ENCODE results near the gene SEMA3A. TPM values are rescaled to one million over a fixed set of nuclear protein-coding genes. Genes with fewer than 3 reads are reported as not detected.

The SEMA3A gene
- polyA plus RNA-seq, 4 donors, result 10.1 to 22.4 (median 15.0) TPM

DNA sequence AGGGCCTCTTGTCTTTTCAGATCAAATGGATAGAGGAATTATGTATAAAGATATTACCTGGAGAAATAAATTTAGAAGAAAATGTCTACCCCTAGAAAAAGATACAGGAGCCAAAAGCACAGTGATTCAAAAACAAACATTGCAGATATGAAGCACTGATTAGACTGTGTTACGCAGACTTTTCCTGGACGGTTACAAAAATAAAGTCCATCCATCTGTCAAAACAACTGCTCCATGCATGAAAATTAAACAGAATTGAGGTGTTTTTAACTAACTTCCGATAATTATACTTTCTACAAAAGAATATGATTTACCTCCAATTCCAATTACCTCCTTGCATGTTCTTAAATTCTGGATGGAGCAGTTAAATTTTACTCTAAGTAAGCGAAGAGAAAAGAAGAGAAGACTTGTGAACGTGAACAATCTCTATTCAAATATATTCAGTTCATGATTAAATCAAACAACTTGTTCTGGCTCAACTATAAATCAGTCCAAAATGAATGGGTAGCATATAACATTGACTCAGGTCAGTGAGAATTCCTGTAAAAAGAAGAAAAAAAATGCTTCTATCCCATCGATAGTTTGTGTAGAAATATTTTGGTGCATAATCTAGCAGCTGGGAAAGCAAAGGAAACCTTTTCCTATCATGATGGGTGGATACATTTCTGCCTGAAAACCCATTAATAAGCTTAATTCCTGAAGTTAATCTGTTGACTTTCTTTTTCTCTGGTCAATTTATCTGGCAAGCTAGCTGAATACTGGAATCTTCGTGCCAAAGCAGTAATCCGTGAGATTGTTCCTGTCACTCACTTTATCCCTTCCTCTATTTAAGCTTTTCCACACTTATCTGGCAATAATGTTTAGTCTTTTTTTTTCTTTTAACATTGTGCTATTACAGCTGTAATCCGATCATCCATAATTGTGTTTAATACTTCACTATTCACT lies 80.4 kb downstream of the SEMA3A start:
- no peak for DNase-seq (ENCODE audit: low read depth in 4 of 4, low spot score in 3 of 4)

DNA sequence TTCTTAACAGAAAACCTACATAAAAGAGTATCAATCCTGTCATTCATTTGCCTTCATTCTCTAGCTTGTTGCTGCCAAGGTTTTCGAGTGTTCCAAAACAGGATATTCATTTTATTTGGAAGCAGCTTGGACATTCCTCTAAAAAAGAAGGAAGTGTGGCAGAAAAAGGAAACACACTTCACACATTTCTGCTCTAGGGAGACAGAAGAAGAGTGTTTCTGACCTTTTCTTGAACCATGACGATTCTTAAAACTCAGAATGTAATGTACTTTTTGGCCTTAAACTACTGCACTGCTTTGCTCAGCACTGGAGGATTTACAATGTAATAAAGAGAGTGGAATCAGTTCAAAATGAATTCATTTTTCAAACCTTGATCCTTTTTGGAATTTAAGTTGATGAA lies 81.3 kb downstream of the SEMA3A start:
- peak in 1 of 4 donors; percentile 25 for DNase-seq (ENCODE audit: low read depth in 4 of 4, low spot score in 3 of 4)

DNA sequence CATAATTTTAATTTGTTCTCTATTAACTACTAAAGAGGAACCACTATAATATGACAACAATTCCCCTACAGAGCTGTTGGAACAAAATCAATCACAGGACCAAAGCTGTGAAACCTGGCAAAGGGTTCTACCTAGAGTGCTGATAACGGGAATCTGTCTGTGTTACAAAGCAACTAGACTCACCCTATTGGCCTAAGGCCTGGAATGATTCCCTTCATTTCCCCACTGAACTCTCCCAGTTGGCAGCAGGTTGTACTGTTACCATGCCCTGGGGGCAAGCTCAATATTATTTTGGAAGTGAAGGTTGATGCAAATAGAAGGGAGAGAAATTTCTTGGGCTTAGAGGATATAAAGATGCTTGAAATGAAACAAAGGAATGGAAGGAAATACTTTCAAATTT lies 81.8 kb downstream of the SEMA3A start:
- no peak for DNase-seq (ENCODE audit: low read depth in 4 of 4, low spot score in 3 of 4)

DNA sequence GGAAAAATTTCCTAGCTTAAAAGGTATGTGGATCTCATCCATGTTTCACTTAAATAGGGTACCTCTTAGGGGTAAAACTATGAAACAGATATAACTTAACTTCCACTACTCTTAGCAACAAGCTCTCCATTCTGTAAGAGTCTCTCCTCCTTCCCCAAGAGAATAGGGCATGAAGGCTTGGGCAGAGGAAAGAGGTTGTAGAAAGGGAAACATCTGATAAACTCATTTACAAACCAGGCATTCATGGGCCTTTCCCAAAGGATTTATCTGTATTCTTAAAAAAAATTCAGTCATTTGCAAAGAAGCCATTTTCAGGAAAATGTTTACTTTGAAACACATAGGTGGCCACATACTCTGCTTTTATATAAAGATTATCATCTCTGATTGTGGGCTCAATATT lies 82.7 kb downstream of the SEMA3A start:
- DNase-seq (ENCODE audit: low read depth in 4 of 4, low spot score in 3 of 4), result no peak

DNA sequence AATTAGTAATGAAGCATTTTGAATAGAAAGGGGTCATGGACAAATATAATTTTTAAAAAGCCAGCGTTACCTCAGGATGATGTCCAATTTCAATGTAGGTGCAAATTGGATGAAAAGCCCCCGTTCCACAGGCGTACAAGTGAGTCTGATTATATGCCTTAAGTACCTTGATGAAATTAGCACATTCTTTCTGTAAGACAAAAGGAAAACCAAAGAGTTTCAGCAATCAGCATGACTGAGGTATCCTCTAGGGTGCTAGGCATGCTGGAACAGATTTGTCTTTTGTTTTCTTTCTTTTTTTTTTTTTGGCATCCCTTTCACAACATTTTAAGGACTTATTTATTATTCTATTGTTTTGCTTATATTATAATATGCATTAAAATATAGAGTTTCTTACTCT lies 84.2 kb downstream of the SEMA3A start:
- no peak for DNase-seq (ENCODE audit: low read depth in 4 of 4, low spot score in 3 of 4)

DNA sequence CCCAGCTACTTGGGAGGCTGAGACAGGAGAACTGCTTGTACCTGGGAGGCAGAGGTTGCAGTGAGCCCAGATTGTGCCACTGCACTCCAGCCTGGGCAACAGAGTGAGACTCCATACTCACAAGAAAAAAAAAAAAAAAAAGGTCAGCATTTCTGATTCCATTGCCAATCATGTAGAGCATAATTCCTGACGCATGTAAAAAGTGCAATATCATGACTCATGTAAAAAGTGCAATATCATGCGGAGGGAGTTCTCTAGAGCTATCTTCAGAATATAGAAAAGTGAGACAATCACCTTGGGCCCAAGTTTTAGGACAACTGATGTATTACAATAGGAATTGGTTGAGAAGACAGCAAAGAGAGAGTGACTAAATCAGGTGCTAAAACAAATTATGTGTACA lies 85.8 kb downstream of the SEMA3A start:
- no peak for DNase-seq (ENCODE audit: low read depth in 4 of 4, low spot score in 3 of 4)

DNA sequence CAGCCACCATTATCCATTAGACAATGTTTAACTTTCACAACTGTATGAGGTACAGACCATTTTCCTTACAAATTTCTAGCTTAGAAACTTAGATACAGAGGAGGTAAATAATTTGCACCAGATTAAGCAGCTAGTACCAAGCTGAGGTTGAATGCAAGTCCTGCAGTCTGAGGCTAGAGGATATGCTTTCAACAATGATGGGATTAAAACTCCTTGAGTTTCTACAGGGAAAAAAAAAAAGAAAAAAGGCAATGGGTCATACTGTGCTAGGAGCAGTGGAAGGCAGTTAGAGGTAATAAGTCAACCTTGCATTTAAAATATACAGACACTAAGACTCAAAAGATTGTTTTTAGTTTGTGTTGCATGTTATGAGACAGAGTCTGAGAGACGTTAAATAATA lies 86.5 kb downstream of the SEMA3A start:
- DNase-seq (ENCODE audit: low read depth in 4 of 4, low spot score in 3 of 4), result no peak

DNA sequence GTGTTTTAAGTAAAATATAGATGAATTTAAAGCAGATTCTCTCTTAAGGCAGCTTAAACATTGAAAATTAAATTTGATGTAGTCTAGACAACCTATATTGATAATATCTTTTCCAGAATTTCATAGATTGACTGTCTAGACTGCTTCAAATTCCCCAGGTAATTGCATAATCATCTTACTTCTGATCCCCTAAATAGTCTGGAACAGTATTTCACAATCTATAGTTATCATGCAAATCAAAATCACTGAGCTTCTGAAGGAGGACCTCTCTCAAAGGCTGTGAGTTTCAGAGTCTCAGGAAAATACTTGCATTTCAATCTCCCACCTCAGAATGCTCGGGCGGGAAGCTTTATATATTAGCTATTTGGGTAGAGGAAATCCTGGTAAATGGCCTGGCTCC lies 87.3 kb downstream of the SEMA3A start:
- no peak for DNase-seq (ENCODE audit: low read depth in 4 of 4, low spot score in 3 of 4)

DNA sequence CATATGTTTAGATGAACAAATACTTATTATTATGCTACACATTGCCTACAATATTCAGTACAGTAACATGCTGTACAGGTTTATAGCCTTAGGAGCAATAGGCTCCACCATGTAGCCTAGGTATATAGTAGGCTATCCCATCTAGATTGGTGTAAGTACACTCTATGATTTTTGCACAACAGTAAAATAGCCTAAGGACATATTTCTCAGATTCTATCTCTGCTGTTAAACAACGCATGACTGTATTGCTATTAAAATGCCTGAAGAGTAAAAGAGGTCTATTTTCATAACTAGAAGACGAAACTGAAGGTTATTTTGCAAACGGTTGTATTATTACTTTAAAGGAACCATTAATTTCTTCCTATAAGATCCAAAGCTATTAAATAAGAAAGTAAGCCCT lies 88.3 kb downstream of the SEMA3A start:
- no peak for DNase-seq (ENCODE audit: low read depth in 4 of 4, low spot score in 3 of 4)

DNA sequence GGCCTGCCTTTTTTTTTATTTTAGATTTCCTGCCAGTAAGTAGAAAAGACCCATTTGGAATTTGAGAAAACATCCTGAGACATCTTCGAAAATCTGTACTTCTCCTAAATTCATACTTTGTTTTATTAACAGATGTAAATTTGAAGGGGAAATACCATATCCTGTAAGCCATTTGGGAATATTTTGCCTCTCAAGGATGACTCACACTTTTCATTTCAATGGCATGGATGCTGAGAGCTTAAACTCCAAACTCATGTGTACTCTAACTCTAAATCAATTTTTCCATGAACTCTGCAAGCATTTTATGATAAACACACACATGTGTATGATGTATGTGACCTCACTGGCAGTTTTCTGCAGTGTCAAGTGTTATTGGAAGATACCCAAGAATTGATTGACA lies 89.0 kb downstream of the SEMA3A start:
- no peak for DNase-seq (ENCODE audit: low read depth in 4 of 4, low spot score in 3 of 4)

DNA sequence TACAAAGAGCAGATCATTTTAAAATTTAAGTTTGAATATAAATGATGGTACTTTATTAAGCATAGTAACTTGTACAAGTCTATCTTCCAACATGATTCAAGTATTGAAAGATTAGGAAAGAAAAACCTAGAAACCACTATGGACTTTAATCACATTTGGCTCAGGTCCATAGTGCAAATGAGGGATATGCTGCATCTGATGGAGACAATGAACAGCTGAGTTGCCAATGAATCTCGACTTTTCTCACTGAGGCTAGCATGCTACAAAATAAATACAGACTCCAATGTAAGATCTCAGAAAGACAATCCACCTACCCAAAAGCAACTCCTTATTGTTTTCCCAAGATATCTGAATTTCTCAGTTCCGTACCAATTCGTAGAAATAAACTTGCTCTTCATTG lies 89.8 kb downstream of the SEMA3A start:
- DNase-seq (ENCODE audit: low read depth in 4 of 4, low spot score in 3 of 4), result no peak

DNA sequence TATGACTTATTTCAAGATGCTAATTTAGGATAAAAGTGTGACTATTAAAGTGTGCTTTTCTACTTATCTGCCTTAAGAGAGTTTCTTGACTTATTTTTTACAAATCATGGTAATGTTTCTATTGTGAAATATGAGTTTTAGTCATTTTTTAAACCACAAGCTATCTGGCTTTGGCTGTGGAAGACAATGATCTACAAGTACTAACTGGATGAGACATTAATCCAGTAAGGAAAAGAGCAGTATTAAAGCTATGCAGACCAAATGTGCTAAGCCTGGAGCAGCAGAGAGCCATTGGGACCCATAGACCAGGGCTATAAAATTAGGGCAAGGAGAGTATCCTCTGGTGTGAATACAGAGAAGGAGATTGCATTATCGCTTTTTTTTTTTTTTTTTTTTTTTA lies 92.4 kb downstream of the SEMA3A start:
- DNase-seq (ENCODE audit: low read depth in 4 of 4, low spot score in 3 of 4), result no peak

DNA sequence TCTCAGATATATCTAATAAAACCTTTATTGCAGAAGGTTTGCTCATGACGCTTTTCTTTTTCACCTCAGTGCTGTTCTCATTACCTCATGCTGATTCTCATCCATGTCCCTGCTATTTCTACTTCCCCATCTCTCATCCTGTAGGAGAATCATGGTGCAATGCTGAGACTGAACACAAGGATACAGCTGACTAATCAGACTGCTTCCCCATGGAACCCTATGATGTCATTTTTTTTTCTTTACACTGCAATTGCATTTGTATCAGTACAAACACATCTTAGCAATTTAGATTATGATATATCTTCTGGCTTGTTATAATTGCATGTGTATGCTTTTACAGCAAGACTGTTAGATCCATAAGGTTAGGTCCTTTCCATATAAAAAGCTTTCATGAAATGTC lies 93.7 kb downstream of the SEMA3A start:
- DNase-seq (ENCODE audit: low read depth in 4 of 4, low spot score in 3 of 4), result no peak

DNA sequence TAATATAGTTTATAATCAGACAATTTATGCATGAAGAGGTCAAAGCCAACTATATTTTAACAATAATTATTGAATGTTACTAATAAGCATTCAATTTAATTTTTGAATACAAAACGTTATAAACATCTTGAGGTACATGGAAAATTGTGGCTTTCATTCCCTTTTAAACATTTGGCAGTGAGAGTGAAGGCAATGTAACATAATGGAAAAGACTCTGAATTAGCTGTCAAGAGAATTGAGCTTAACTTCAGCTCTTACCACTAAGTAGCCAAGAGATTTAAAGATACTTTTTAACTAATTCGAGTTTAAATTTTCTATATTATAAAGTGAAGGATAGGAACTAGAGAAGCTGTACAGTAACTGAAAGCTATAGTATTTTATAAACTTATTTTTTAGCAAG lies 98.6 kb downstream of the SEMA3A start:
- no peak for DNase-seq (ENCODE audit: low read depth in 4 of 4, low spot score in 3 of 4)

DNA sequence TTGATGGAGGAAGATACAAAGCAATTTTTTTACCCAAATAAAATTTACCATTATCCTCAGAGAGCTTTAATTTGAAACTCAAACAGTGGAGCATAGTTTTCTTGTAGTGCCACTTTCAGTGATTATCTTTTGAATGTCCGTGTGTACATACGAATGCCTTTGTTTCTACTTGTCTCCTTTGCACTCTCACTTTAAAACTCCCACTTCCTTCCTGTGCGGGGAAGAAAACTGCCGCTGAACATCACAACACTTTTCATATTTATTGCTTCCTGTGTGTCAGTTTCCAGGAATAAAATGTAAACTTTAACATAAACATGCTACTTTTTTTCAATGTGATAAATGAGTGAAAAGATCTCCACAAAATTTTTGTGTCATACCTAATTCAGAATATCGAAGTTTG lies 102.4 kb downstream of the SEMA3A start:
- DNase-seq (ENCODE audit: low read depth in 4 of 4, low spot score in 3 of 4), result no peak

DNA sequence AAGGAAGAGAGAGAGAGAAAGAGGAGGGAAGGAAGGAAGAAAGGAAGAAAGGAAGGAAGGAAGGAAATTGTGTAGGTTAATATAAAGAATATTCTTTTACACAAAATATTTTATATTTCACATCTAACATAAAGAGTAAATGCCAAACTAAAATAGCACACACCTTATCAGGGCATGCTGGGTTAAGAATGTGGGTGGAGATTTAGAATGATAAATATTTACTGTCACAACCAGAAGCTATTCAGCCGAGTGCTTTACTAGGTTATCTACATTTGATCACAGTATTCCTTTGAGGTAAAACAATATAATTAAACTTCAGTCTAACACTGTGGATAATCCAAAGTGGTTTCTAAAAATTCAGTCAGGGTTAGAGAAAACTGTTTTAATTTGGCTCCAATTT lies 103.3 kb downstream of the SEMA3A start:
- DNase-seq (ENCODE audit: low read depth in 4 of 4, low spot score in 3 of 4), result no peak

DNA sequence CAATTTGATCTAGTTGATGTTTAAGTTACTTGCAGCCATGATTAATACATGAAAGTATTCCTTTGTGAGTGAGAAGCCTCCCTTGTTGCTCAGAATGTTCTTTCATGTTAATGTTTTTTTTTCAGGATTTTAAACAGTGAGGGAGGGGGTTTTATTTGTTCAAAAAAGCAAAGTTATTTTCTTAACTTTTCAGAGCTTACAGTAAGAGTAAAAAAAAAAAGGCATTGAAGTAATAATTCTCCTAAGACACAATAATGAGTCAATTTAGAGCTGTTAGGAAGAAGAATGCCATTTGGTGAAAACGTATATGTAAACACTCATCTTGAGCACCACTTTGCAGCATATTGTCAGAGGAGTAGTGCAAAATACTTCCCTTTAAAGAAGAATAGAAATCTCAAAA lies 105.8 kb downstream of the SEMA3A start:
- peak in 1 of 4 donors; percentile 25 for DNase-seq (ENCODE audit: low read depth in 4 of 4, low spot score in 3 of 4)

DNA sequence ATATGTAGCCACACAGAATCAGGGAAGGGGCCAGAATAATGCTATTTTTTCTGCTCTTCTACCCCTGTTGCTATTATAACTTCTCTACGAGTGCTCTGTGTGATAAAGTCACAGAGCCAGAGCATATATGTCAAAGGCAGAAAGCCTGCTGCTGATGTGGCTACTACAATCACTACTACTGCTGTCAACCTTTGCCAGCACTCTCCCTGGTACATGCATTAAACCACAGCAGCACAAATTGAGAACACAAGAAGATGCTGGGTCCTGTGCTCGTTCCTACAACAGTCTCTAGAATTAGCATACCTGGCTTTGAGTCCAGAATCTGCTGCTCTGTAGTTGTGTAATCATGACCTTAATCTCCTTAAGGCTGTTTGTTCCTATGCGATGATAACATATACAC lies 108.6 kb downstream of the SEMA3A start:
- DNase-seq (ENCODE audit: low read depth in 4 of 4, low spot score in 3 of 4), result no peak

DNA sequence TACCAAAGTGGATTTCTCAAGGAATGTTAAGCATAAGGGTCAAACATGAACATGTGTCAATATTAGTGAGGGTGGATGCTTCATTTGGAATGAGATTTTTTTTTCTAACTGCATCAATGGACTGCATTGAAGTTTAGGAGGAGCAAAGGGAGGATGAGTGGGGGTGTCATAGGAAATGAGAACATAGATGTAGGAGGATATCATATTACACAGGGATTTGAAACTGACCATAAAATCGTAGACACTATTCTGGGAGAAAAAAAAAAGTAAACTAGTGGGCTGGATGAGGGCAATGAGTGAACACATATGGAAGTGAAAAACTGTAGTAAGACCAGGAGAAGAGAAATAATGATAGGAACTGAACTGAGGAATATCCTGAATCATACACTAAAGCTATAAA lies 109.4 kb downstream of the SEMA3A start:
- DNase-seq (ENCODE audit: low read depth in 4 of 4, low spot score in 3 of 4), result peak; percentile 29 to 54 (median 50)

DNA sequence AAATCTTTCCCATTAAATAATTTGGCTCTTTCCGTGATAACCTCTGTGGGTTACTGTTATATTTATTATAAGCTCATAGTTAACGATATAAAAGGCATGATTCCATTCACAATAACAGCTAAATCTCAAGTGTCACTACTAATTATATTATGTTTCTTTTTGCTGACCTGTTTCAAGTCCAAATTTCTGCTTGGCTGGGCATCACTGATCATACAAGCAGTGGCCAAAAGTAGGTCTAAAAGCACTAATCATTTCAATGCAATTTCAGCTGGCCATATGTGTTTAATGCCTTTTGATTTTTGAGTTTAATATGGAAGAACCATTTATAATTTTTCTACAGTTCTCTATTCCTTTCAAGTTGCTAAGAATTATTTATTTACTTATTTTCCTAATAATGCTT lies 110.7 kb downstream of the SEMA3A start:
- DNase-seq (ENCODE audit: low read depth in 4 of 4, low spot score in 3 of 4), result no peak

DNA sequence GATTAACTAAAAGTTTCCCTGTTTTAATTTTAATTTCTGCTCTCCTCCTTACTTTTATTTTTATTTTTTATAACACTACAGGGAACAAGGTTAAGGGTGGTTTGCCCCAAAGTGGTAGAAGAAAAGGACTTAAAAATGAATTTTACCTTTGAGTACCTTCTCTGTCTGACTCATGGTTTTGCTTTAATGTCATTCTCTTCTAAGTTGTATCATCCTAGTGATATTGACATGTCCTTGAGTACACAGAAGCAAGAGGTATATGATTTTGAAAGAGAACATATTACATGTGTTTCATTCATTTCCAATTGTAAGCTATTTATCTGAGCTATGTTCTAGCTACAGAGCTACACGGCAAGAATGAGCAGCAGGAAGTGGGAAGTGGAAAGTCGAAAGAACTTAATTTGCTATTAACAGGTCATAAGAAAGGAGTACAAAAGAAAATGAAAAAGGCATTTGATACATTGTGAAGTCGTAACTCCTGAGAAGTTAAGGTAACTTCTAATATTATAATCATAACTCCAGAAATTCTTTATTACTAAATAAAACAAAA lies 112.5 kb downstream of the SEMA3A start:
- DNase-seq (ENCODE audit: low read depth in 4 of 4, low spot score in 3 of 4), result no peak

DNA sequence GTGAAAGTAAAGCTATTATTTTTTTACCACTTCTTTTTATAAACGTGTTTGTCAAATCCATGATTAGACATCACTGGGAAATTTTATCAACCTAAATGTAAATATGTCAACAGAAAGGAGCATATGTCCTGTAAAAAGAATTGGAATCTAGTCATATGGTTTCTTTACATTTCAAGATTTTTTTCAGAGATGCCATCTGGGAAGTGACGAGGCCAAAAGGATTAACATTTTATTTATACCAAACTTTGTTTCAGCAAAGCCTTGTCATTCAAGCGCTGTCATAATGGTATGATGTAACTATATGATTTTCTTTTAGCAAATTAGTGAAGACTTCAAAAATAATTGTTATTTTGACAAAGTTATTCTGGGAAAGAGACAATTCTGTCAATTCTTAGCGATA lies 117.3 kb downstream of the SEMA3A start:
- no peak for DNase-seq (ENCODE audit: low read depth in 4 of 4, low spot score in 3 of 4)
